DMS114 treated with DMSO at 0.1 percent for 48 hours (cell line): ENCODE measurements around the gene DAPK2.

Experiments
- DNase-seq: peaks from one replicate; lab custom pipeline; 2025; ENCODE audit not compliant: unreplicated experiment; lab: John Stamatoyannopoulos, UW

The DAPK2 gene

GRCh38 chr15:63998489-63998888, 47.8 kb downstream of the DAPK2 start:
- DNase-seq, result no peak

- no peak for DNase-seq
Observed at GRCh38 chr15:63997715-63998442, 48.4 kb downstream of the DAPK2 start.

- no peak for DNase-seq
Observed at GRCh38 chr15:63996794-63997357, 49.4 kb downstream of the DAPK2 start.

GRCh38 chr15:63995789-63996188, 50.5 kb downstream of the DAPK2 start:
- DNase-seq, result no peak

GRCh38 chr15:63994073-63994600, 52.1 kb downstream of the DAPK2 start:
- DNase-seq, result no peak

GRCh38 chr15:63992300-63992699, 54.0 kb downstream of the DAPK2 start:
- DNase-seq, result no peak

- no peak for DNase-seq
Observed at GRCh38 chr15:63991706-63992105, 54.6 kb downstream of the DAPK2 start.

- DNase-seq, result no peak
Observed at GRCh38 chr15:63990454-63990853, 55.8 kb downstream of the DAPK2 start.

GRCh38 chr15:63987796-63988378, 58.4 kb downstream of the DAPK2 start:
- no peak for DNase-seq

GRCh38 chr15:63986751-63987341, 59.4 kb downstream of the DAPK2 start:
- DNase-seq, result no peak

- DNase-seq, result no peak
Observed at GRCh38 chr15:63986185-63986680, 60.1 kb downstream of the DAPK2 start.

GRCh38 chr15:63985221-63986184, 60.8 kb downstream of the DAPK2 start:
- DNase-seq, result no peak

GRCh38 chr15:63984331-63984730, 62.0 kb downstream of the DAPK2 start:
- DNase-seq, result no peak

GRCh38 chr15:63983061-63983711, 63.1 kb downstream of the DAPK2 start:
- no peak for DNase-seq

- no peak for DNase-seq
Observed at GRCh38 chr15:63982381-63982854, 63.9 kb downstream of the DAPK2 start.

GRCh38 chr15:63981596-63982320, 64.5 kb downstream of the DAPK2 start:
- DNase-seq, result no peak

- DNase-seq, result no peak
Observed at GRCh38 chr15:63979262-63979793, 67.0 kb downstream of the DAPK2 start.

- DNase-seq, result no peak
Observed at GRCh38 chr15:63978511-63979261, 67.6 kb downstream of the DAPK2 start.
